ENCODE measurements around the gene NPC1. TPM values are rescaled to one million over a fixed set of nuclear protein-coding genes. Genes with fewer than 3 reads are reported as not detected.

NPC1 gene
- total RNA-seq, 2 donors from 2014 or later: 29.9 to 32.3 TPM

DNA sequence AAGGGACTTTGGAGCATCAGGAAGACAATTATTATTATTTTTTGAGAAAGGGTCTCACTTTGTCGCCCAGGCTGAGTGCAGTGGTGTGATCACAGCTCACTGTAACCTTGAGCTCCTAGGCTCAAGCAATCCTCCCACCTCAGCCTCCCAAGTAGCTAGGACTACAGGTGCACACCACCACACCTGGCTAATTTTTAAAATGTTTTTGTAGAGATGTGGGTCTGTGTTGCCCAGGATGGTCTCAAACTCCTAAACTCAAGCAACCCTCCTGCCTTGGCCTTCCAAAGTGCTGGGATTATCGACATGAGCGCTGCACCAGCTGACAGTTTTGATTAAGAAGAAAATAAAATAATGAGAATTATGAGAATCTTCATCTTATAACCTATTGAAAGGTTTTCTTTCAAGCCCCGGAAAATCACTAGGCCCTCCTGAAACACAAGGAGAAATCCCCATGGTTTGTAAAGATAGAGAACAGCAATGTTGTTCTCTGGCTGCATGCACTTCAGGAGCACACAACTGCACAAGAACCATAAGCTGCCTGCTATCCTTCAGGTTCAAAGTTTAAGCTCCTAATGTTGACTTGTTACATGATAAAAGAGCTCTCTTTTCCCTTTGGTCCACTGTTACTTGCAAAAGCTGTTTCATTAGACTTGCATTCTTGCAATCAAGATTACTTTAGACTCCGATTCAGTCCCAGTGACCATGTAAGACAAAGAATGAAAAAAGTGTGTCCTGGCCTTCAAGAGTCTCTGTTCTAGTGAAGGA lies 16.8 kb downstream of the NPC1 start:
- Histone ChIP-seq H3K27ac (no peak overlapping the region), H3K4me1 (no peaks in the 10 kb centered on the region), H3K9ac (ENCODE audit: low read depth in 2 of 2, low read length in 2 of 2) (no peak overlapping the region), H3K9me3 (no peaks in the 10 kb centered on the region), H3K36me3 (peaks cover 14% of the 10 kb centered on the region), H3K4me3 (no peak overlapping the region), H3K27me3 (no peaks in the 10 kb centered on the region)
- intact Hi-C loops (cut with DNase I): no loop called here
- no peak for DNase-seq
- TF ChIP-seq, protein P1, sequence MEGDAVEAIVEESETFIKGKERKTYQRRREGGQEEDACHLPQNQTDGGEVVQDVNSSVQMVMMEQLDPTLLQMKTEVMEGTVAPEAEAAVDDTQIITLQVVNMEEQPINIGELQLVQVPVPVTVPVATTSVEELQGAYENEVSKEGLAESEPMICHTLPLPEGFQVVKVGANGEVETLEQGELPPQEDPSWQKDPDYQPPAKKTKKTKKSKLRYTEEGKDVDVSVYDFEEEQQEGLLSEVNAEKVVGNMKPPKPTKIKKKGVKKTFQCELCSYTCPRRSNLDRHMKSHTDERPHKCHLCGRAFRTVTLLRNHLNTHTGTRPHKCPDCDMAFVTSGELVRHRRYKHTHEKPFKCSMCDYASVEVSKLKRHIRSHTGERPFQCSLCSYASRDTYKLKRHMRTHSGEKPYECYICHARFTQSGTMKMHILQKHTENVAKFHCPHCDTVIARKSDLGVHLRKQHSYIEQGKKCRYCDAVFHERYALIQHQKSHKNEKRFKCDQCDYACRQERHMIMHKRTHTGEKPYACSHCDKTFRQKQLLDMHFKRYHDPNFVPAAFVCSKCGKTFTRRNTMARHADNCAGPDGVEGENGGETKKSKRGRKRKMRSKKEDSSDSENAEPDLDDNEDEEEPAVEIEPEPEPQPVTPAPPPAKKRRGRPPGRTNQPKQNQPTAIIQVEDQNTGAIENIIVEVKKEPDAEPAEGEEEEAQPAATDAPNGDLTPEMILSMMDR (IDR thresholded peaks at IDR 0.05): no peak

DNA sequence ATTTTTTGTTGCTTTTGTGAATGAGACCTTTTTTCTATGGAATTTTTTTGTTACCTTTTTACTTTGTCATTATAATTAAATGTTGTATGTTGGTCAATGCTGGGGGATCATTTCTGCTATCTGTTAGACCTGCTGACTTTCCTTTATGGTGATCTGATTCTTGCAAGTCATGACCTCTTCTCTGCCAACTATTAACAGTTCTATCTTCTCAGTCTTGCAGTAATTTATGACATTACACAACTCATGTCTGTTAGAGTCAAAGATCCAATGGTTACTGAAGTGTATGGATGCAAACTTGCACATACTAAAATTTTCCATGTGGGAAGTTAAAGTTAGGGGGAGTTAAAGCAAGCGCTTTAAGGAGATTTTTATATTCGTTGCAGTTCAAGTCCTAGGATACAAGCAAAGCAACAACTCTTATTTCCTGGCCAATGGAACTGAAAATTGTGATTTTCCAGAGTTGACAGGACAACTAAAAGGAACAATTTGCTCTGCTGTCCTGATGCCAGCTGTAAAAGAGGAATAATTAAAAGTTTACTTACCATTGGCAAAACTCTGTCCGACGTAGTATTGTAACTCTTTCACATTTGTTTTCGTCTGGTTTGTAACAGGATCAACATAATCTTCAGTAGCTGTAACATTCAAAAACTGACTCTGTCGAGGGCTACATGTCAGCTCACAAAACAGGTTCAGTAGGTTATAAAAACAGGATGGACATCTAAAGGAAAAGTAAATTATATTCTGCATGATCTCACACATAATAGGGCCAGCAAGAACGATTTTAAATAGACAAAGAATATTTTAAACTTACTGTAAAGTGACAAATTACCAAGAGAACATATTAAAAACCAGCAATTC lies 17.8 kb downstream of the NPC1 start:
- no peaks in the 10 kb centered on the region for H3K27me3 ChIP-seq
- intact Hi-C loops (cut with DNase I): no loop called here
- no peaks in the 10 kb centered on the region for H3K4me1 ChIP-seq
- no peak overlapping the region for H3K9ac ChIP-seq (ENCODE audit: low read depth in 2 of 2, low read length in 2 of 2)
- H3K4me3 ChIP-seq: no peak overlapping the region
- TF ChIP-seq, protein P1 (IDR thresholded peaks at IDR 0.05): no peak
- H3K27ac ChIP-seq: no peak overlapping the region
- DNase-seq: no peak
- H3K9me3 ChIP-seq: no peaks in the 10 kb centered on the region
- peaks cover 20% of the 10 kb centered on the region for H3K36me3 ChIP-seq

DNA sequence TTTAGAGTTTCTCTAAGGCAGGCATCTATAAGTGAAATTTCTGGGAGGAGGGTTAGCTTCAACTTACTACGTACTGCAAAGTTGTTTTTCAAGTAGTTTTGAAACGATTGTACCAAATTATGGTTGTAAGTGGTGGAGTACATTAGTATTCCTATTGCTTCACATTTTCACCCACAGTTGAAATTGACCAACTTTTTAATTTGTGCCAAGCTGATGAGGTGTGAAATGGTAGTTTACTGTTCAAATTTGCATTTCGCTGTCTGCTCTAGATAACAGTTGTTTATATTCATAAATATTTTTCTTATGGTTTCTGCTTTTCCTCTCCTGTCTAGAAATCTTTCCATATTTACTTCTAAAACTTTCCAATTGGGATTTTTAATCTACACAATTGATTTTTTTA lies 18.6 kb downstream of the NPC1 start:
- H3K9ac ChIP-seq (ENCODE audit: low read depth in 2 of 2, low read length in 2 of 2): no peak overlapping the region
- DNase-seq: no peak
- no peaks in the 10 kb centered on the region for H3K9me3 ChIP-seq
- H3K4me1 ChIP-seq: no peaks in the 10 kb centered on the region
- H3K4me3 ChIP-seq: no peak overlapping the region
- H3K27ac ChIP-seq: no peak overlapping the region
- no peaks in the 10 kb centered on the region for H3K27me3 ChIP-seq
- TF ChIP-seq, protein P1 (IDR thresholded peaks at IDR 0.05): no peak
- H3K36me3 ChIP-seq: peaks cover 20% of the 10 kb centered on the region
- intact Hi-C loops (cut with DNase I): no loop called here

DNA sequence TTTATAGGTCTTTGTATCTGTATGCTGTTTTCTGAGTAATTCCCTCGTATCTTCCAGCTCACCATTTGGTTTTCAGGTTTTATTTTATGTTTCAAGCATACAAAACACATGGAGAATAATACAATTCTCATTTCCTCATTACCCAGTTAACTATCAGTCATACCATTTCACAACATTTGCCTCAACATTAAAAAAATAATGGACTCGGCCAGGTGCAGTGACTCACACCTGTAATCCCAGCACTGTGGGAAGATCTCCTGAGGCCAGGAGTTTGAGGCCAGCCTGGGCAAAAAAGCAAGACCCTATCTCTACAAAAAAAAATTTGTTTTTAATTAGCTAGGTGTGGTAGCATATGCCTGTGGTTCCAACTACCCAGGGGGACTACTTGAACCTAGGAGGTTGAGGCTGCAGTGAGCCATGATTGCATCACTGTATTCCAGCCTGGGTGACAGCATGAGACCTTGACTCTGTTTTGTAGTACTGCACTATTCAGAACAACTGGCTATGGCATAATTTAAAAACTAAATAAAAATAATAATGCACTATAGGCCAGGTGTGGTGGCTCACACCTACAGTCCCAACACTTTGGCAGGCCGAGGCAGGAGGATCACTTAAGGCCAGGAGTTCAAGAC lies 20.3 kb downstream of the NPC1 start:
- DNase-seq: no peak
- intact Hi-C loops (cut with DNase I): no loop called here
- TF ChIP-seq, protein P1 (IDR thresholded peaks at IDR 0.05): no peak
- no peaks in the 10 kb centered on the region for H3K27me3 ChIP-seq
- no peaks in the 10 kb centered on the region for H3K9me3 ChIP-seq
- no peak overlapping the region for H3K4me3 ChIP-seq
- H3K36me3 ChIP-seq: peaks cover 20% of the 10 kb centered on the region
- no peak overlapping the region for H3K27ac ChIP-seq
- H3K4me1 ChIP-seq: no peaks in the 10 kb centered on the region
- H3K9ac ChIP-seq (ENCODE audit: low read depth in 2 of 2, low read length in 2 of 2): no peak overlapping the region

DNA sequence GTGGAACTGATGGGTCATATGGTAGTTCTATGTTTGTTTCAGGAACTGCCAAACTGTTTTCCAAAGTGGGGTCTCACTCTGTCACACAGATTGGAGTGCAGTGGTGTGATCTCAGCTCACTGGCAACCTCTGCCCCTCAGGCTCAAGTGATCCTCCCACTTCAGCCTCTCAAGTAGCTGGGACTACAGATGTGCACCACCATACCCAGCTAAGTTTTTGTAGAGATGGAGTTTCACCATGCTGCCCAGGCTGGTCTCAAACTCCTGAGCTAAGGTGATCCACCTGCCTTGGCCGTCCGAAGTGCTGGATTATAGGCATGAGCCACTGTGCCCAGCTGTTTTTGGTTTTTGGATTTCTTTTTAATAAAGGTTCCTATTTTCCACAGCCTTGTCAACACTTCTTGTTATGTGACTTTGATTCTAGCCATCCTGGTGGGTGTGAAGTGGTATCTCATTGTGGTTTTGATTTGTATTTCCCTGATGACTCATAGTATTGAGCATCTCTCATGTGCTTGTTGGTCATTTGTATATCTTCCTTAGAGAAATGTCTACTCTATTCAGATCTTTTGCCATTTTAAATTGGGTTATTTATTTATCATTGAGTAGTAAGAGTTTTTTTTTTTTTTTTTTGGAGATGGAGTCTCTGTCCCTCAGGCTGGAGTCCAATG lies 22.8 kb downstream of the NPC1 start:
- no peaks in the 10 kb centered on the region for H3K27me3 ChIP-seq
- no peak overlapping the region for H3K9ac ChIP-seq (ENCODE audit: low read depth in 2 of 2, low read length in 2 of 2)
- intact Hi-C loops (cut with DNase I): no loop called here
- no peak for DNase-seq
- TF ChIP-seq, protein P1 (IDR thresholded peaks at IDR 0.05): no peak
- H3K36me3 ChIP-seq: peaks cover 27% of the 10 kb centered on the region
- no peaks in the 10 kb centered on the region for H3K9me3 ChIP-seq
- H3K27ac ChIP-seq: no peak overlapping the region
- H3K4me1 ChIP-seq: no peaks in the 10 kb centered on the region
- no peak overlapping the region for H3K4me3 ChIP-seq

Measured in colonic mucosa (tissue), 4 donors.